Liver (tissue), 9 donors: ENCODE results near the gene TMEM273. TPM values are rescaled to one million over a fixed set of nuclear protein-coding genes. Genes with fewer than 3 reads are reported as not detected.

Experiments
- DNase-seq: peaks from one replicate; pipeline ENCODE4 v3.0.0-alpha.2; 2017; ENCODE audit warnings: low spot score
- H3K27ac ChIP-seq, 2 donors: one replicate each; pipeline ENCODE4 v1.7.0; 2013; ENCODE audit warnings: inconsistent platforms in 2 of 2, low read length in 2 of 2, control low read depth in 1 of 2, low read depth in 1 of 2, mild to moderate bottlenecking in 1 of 2
- H3K27me3 ChIP-seq, 4 donors: one replicate each; pipeline versions ENCODE4 v1.6.1 to v1.7.0; 2013; ENCODE audit warnings: low read length in 3 of 4, inconsistent platforms in 1 of 4, mild to moderate bottlenecking in 1 of 4, moderate library complexity in 1 of 4; ENCODE audit not compliant: control insufficient read depth in 4 of 4, insufficient read depth in 4 of 4
- H3K36me3 ChIP-seq, 4 donors: one replicate each; pipeline versions ENCODE4 v1.6.1 to v1.7.0; 2013; ENCODE audit warnings: low read length in 3 of 4, mild to moderate bottlenecking in 3 of 4, low read depth in 1 of 4, moderate library complexity in 1 of 4; ENCODE audit not compliant: control insufficient read depth in 4 of 4, insufficient read depth in 3 of 4
- H3K4me1 ChIP-seq, 4 donors: one replicate each; pipeline versions ENCODE4 v1.6.1 to v1.7.0; 2013; ENCODE audit warnings: low read length in 3 of 4, mild to moderate bottlenecking in 3 of 4, moderate library complexity in 1 of 4; ENCODE audit not compliant: control insufficient read depth in 4 of 4, insufficient read depth in 4 of 4
- H3K4me3 ChIP-seq, 3 donors: one replicate each; pipeline versions ENCODE4 v1.6.1 to v1.7.0; 2013; ENCODE audit warnings: low read length in 3 of 3, control low read depth in 1 of 3, low read depth in 1 of 3, mild to moderate bottlenecking in 1 of 3
- H3K9ac ChIP-seq, 2 donors: one replicate each; pipeline ENCODE4 v1.7.0; 2013; ENCODE audit warnings: low read length in 2 of 2, mild to moderate bottlenecking in 2 of 2, moderate library complexity in 2 of 2, control low read depth in 1 of 2, low read depth in 1 of 2
- H3K9me3 ChIP-seq, 4 donors: one replicate each; pipeline versions ENCODE4 v1.6.1 to v1.7.0; 2013; ENCODE audit warnings: low read length in 3 of 4; ENCODE audit not compliant: control insufficient read depth in 4 of 4
- EGR1 ChIP-seq, 2 donors: IDR thresholded peaks; 2 replicates each; pipeline ENCODE4 v1.6.1; 2016 to 2018; ENCODE audit warnings: antibody characterized with exemption in 2 of 2, low read depth in 2 of 2
- FOXA1 ChIP-seq: IDR thresholded peaks from 2 replicates; pipeline ENCODE4 v1.6.1; 2016; ENCODE audit warnings: antibody characterized with exemption
- FOXA2 ChIP-seq: IDR thresholded peaks from 2 replicates; pipeline ENCODE4 v1.6.1; 2016; ENCODE audit warnings: antibody characterized with exemption
- HNF4G ChIP-seq: IDR thresholded peaks from 2 replicates; pipeline ENCODE4 v1.6.1; 2016; ENCODE audit warnings: antibody characterized with exemption
- JUND ChIP-seq, 2 donors: IDR thresholded peaks; 2 replicates each; pipeline ENCODE4 v1.6.1; 2016; ENCODE audit warnings: antibody characterized with exemption in 2 of 2
- NR2F2 ChIP-seq: IDR thresholded peaks from 2 replicates; pipeline ENCODE4 v1.6.1; 2016; ENCODE audit warnings: antibody characterized with exemption
- RAD21 ChIP-seq, 2 donors: IDR thresholded peaks; 2 replicates each; pipeline ENCODE4 v1.6.1; 2016; ENCODE audit warnings: antibody characterized with exemption in 2 of 2, mild to moderate bottlenecking in 2 of 2
- RXRA ChIP-seq, 2 donors: IDR thresholded peaks; 2 replicates each; pipeline ENCODE4 v1.6.1; 2017 to 2018; ENCODE audit warnings: antibody characterized with exemption in 2 of 2, mild to moderate bottlenecking in 1 of 2
- SP1 ChIP-seq: IDR thresholded peaks from 2 replicates; pipeline ENCODE4 v1.6.1; 2018; ENCODE audit warnings: antibody characterized with exemption, mild to moderate bottlenecking
- TAF1 ChIP-seq: conservative IDR thresholded peaks from 2 replicates; pipeline ENCODE4 v1.6.1; 2016; ENCODE audit warnings: antibody characterized with exemption, mild to moderate bottlenecking
- WGBS: extraction: QIAGEN DNeasy Blood & Tissue Kit; methylation state at CpG from one replicate; pipeline ENCODE4 v1.1.7; 2013; 5-methylcytosine and 5-hydroxymethylcytosine counted together
- polyA plus RNA-seq, 2 donors: library from polyadenylated mRNA; stranded (reverse) in 1 of 2; unstranded in 1 of 2; fragments of 200-250 nt in 1 of 2; fragments of >200 nt in 1 of 2; fragmentation: Nextera tagmentation in 1 of 2; extraction: Ambion mirVana in 1 of 2; gene quantifications; one replicate each; pipeline versions ENCODE4 v1.2.1 to v1.2.3, GENCODE V29; 2013 to 2015
- total RNA-seq, 2 donors: library from RNA; depleted of rRNA; stranded (reverse); fragments of >200 nt; gene quantifications; one replicate each; pipeline ENCODE4 v1.2.3, GENCODE V29; 2014
- TF ChIP-seq, protein P1 (sequence below): IDR thresholded peaks from 2 replicates; pipeline ENCODE4 v1.6.1; 2016; ENCODE audit warnings: antibody characterized with exemption
- TF ChIP-seq, protein P2 (sequence below): IDR thresholded peaks from 2 replicates; pipeline ENCODE4 v1.6.1; 2016; ENCODE audit warnings: antibody characterized with exemption, mild to moderate bottlenecking
- TF ChIP-seq, protein P3 (sequence below): IDR thresholded peaks from 2 replicates; pipeline ENCODE4 v1.6.1; 2016; ENCODE audit warnings: antibody characterized with exemption
- TF ChIP-seq, protein P4 (sequence below): IDR thresholded peaks from 2 replicates; pipeline ENCODE4 v1.6.1; 2016; ENCODE audit warnings: antibody characterized with exemption
- TF ChIP-seq, protein P5 (sequence below): fragments of 150-350 bp; IDR thresholded peaks from 2 replicates; pipeline ENCODE4 v1.5.1; 2017; ENCODE audit warnings: improper control_type of control experiment, low read depth, low read length; ENCODE audit not compliant: missing input control
- donor health status: healthy.
- donor health status: healthy.
- donor health status: healthy.
- donor health status: healthy.
- donor health status: healthy.

The TMEM273 gene
- total and polyA plus RNA-seq, 4 donors, result 2.5 to 9.5 (median 4.5) TPM

DNA sequence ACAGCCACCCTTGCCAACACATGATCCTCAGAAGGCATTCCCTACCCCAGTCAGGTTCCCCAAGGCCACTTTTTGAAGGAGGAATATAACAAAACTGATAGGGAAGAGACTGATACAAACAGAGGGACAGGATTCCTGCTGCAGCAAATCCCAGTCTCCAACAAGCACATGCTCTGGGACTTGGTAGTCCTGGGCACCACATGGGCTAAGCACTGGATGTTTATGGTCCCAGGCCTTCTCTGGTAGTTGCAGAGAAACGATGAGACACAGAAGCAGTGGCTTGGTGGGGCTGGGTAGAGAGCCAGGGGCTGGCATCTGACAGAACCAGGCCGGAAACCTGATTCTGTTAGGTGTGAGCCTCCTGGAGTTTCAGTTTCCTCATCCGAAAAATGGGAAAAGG is 76.1 kb downstream of the TMEM273 start:
- Histone ChIP-seq H3K9me3 (no peaks in the 10 kb centered on the region), H3K4me3 (no peak overlapping the region), H3K4me1 (peaks cover 3 to 12% (median 7%) of the 10 kb centered on the region in 4 donors), H3K27me3 (no peaks in the 10 kb centered on the region), H3K36me3 (no peaks in the 10 kb centered on the region), H3K9ac (no peak overlapping the region), H3K27ac (no peak overlapping the region)
- no peak for TF ChIP-seq FOXA2
- no peak for TF ChIP-seq SP1
- TF ChIP-seq RXRA (IDR thresholded peaks at IDR 0.05), result no peak
- DNase-seq, result no peak
- WGBS, result 91% methylated on average over 3 of the region's 3 CpGs

DNA sequence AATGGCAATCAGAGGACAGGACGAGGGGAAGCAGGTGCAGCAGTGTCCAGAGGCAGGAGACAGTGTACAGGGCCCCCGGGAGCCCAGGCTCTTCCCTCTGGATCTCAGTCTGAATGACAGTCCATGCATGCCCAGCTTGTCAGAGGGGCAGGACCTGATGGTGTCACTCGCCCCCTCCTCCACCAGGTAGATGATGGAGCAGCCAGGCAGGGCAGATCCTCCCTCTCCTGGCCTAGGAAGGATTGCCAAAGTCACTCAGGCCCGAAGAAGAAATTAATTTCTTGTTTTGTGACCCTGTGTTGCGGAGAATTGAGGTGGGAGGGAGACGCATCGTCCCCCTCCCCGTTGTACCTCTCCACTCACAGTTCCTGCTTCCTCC is 76.9 kb downstream of the TMEM273 start:
- DNase-seq, result no peak
- H3K4me1 ChIP-seq, result peaks cover 7 to 20% (median 15%) of the 10 kb centered on the region in 4 donors
- H3K9ac ChIP-seq, result no peak overlapping the region
- H3K27me3 ChIP-seq, result no peaks in the 10 kb centered on the region
- H3K9me3 ChIP-seq, result no peaks in the 10 kb centered on the region
- H3K4me3 ChIP-seq, result no peak overlapping the region
- H3K27ac ChIP-seq, result no peak overlapping the region
- WGBS, result 82% methylated on average over 8 of the region's 8 CpGs
- no peaks in the 10 kb centered on the region for H3K36me3 ChIP-seq
- TF ChIP-seq, protein P1, sequence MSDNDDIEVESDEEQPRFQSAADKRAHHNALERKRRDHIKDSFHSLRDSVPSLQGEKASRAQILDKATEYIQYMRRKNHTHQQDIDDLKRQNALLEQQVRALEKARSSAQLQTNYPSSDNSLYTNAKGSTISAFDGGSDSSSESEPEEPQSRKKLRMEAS, result no peak
- TF ChIP-seq JUND (IDR thresholded peaks at IDR 0.05) (no peak), HNF4G (no peak), FOXA2 (no peak), RAD21 (IDR thresholded peaks at IDR 0.05) (no peak), EGR1 (IDR thresholded peaks at IDR 0.05; ENCODE audit: low read depth in 2 of 2) (no peak), NR2F2 (no peak), SP1 (no peak), RXRA (IDR thresholded peaks at IDR 0.05) (no peak), FOXA1 (no peak), TAF1 (no peak)
- TF ChIP-seq, protein P2, sequence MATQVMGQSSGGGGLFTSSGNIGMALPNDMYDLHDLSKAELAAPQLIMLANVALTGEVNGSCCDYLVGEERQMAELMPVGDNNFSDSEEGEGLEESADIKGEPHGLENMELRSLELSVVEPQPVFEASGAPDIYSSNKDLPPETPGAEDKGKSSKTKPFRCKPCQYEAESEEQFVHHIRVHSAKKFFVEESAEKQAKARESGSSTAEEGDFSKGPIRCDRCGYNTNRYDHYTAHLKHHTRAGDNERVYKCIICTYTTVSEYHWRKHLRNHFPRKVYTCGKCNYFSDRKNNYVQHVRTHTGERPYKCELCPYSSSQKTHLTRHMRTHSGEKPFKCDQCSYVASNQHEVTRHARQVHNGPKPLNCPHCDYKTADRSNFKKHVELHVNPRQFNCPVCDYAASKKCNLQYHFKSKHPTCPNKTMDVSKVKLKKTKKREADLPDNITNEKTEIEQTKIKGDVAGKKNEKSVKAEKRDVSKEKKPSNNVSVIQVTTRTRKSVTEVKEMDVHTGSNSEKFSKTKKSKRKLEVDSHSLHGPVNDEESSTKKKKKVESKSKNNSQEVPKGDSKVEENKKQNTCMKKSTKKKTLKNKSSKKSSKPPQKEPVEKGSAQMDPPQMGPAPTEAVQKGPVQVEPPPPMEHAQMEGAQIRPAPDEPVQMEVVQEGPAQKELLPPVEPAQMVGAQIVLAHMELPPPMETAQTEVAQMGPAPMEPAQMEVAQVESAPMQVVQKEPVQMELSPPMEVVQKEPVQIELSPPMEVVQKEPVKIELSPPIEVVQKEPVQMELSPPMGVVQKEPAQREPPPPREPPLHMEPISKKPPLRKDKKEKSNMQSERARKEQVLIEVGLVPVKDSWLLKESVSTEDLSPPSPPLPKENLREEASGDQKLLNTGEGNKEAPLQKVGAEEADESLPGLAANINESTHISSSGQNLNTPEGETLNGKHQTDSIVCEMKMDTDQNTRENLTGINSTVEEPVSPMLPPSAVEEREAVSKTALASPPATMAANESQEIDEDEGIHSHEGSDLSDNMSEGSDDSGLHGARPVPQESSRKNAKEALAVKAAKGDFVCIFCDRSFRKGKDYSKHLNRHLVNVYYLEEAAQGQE, result no peak
- TF ChIP-seq, protein P3, sequence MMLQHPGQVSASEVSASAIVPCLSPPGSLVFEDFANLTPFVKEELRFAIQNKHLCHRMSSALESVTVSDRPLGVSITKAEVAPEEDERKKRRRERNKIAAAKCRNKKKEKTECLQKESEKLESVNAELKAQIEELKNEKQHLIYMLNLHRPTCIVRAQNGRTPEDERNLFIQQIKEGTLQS, result no peak
- TF ChIP-seq, protein P4, sequence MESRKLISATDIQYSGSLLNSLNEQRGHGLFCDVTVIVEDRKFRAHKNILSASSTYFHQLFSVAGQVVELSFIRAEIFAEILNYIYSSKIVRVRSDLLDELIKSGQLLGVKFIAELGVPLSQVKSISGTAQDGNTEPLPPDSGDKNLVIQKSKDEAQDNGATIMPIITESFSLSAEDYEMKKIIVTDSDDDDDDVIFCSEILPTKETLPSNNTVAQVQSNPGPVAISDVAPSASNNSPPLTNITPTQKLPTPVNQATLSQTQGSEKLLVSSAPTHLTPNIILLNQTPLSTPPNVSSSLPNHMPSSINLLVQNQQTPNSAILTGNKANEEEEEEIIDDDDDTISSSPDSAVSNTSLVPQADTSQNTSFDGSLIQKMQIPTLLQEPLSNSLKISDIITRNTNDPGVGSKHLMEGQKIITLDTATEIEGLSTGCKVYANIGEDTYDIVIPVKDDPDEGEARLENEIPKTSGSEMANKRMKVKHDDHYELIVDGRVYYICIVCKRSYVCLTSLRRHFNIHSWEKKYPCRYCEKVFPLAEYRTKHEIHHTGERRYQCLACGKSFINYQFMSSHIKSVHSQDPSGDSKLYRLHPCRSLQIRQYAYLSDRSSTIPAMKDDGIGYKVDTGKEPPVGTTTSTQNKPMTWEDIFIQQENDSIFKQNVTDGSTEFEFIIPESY, result no peak
- TF ChIP-seq, protein P5, sequence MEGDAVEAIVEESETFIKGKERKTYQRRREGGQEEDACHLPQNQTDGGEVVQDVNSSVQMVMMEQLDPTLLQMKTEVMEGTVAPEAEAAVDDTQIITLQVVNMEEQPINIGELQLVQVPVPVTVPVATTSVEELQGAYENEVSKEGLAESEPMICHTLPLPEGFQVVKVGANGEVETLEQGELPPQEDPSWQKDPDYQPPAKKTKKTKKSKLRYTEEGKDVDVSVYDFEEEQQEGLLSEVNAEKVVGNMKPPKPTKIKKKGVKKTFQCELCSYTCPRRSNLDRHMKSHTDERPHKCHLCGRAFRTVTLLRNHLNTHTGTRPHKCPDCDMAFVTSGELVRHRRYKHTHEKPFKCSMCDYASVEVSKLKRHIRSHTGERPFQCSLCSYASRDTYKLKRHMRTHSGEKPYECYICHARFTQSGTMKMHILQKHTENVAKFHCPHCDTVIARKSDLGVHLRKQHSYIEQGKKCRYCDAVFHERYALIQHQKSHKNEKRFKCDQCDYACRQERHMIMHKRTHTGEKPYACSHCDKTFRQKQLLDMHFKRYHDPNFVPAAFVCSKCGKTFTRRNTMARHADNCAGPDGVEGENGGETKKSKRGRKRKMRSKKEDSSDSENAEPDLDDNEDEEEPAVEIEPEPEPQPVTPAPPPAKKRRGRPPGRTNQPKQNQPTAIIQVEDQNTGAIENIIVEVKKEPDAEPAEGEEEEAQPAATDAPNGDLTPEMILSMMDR, result no peak
